ENCODE results near the gene LAMA3.
"Not testable (repeated sequence)": the region's sequence is repeated elsewhere in the genome, so short reads cannot be mapped to it uniquely, and the experiment has no call there.

LAMA3 gene

GRCh38 chr18:23732439-23732838, 43.2 kb downstream of the LAMA3 start:
- no peak for DNase-seq (ENCODE audit: low read depth in 2 of 2)

- DNase-seq (ENCODE audit: low read depth in 2 of 2): not testable (repeated sequence)
Measured at GRCh38 chr18:23733265-23733664, 44.0 kb downstream of the LAMA3 start.

GRCh38 chr18:23733895-23734294, 44.6 kb downstream of the LAMA3 start:
- DNase-seq (ENCODE audit: low read depth in 2 of 2): no peak

GRCh38 chr18:23735021-23735464, 45.8 kb downstream of the LAMA3 start:
- DNase-seq (ENCODE audit: low read depth in 2 of 2): no peak

GRCh38 chr18:23737578-23737977, 48.3 kb downstream of the LAMA3 start:
- no peak for DNase-seq (ENCODE audit: low read depth in 2 of 2)

GRCh38 chr18:23738151-23738550, 48.9 kb downstream of the LAMA3 start:
- no peak for DNase-seq (ENCODE audit: low read depth in 2 of 2)

GRCh38 chr18:23738575-23738974, 49.3 kb downstream of the LAMA3 start:
- DNase-seq (ENCODE audit: low read depth in 2 of 2): no peak

GRCh38 chr18:23740105-23740830, 51.0 kb downstream of the LAMA3 start:
- DNase-seq (ENCODE audit: low read depth in 2 of 2): no peak

GRCh38 chr18:23741967-23742366, 52.7 kb downstream of the LAMA3 start:
- DNase-seq (ENCODE audit: low read depth in 2 of 2): not testable (repeated sequence)

- no peak for DNase-seq (ENCODE audit: low read depth in 2 of 2)
Measured at GRCh38 chr18:23743733-23744333, 54.6 kb downstream of the LAMA3 start.

GRCh38 chr18:23745366-23745765, 56.1 kb downstream of the LAMA3 start:
- no peak for DNase-seq (ENCODE audit: low read depth in 2 of 2)

GRCh38 chr18:23746851-23747250, 57.6 kb downstream of the LAMA3 start:
- no peak for DNase-seq (ENCODE audit: low read depth in 2 of 2)

GRCh38 chr18:23752363-23752762, 63.1 kb downstream of the LAMA3 start:
- DNase-seq (ENCODE audit: low read depth in 2 of 2): no peak

- no peak for DNase-seq (ENCODE audit: low read depth in 2 of 2)
Measured at GRCh38 chr18:23752796-23753195, 63.5 kb downstream of the LAMA3 start.

GRCh38 chr18:23756590-23757436, 67.6 kb downstream of the LAMA3 start:
- no peak for DNase-seq (ENCODE audit: low read depth in 2 of 2)

GRCh38 chr18:23757437-23757733, 68.1 kb downstream of the LAMA3 start:
- no peak for DNase-seq (ENCODE audit: low read depth in 2 of 2)

GRCh38 chr18:23758281-23758680, 69.0 kb downstream of the LAMA3 start:
- no peak for DNase-seq (ENCODE audit: low read depth in 2 of 2)

- DNase-seq (ENCODE audit: low read depth in 2 of 2): no peak
Measured at GRCh38 chr18:23761941-23762340, 72.7 kb downstream of the LAMA3 start.

GRCh38 chr18:23763343-23763742, 74.1 kb downstream of the LAMA3 start:
- DNase-seq (ENCODE audit: low read depth in 2 of 2): no peak

GRCh38 chr18:23765931-23766330, 76.7 kb downstream of the LAMA3 start:
- DNase-seq (ENCODE audit: low read depth in 2 of 2): no peak

GRCh38 chr18:23772327-23773024, 83.2 kb downstream of the LAMA3 start:
- no peak for DNase-seq (ENCODE audit: low read depth in 2 of 2)

GRCh38 chr18:23776306-23776705, 87.1 kb downstream of the LAMA3 start:
- DNase-seq (ENCODE audit: low read depth in 2 of 2): no peak

Measured in activated CD4-positive, alpha-beta T cell treated with anti-CD3 and anti-CD28 coated beads for 24 hours (primary cell).